Glutamatergic neuron (in vitro differentiated cells): ENCODE data around the gene RDH8. TPM values are rescaled to one million over a fixed set of nuclear protein-coding genes. Genes with fewer than 3 reads are reported as not detected.
A peak's percentile ranks its signal among the peaks of the same experiment; 100 is the strongest.

Source experiments
- DNase-seq: peaks from one replicate; pipeline ENCODE4 v3.0.0; 2022
- H3K27ac Mint-ChIP-seq: one replicate; pipeline ENCODE4 v1.8.0; 2020; ENCODE audit warnings: mild to moderate bottlenecking, mixed read lengths, inconsistent platforms; ENCODE audit not compliant: unreplicated experiment
- H3K27me3 Mint-ChIP-seq: one replicate; pipeline ENCODE4 v1.8.0; 2020; ENCODE audit warnings: mild to moderate bottlenecking, moderate library complexity, mixed read lengths, inconsistent platforms; ENCODE audit not compliant: unreplicated experiment
- H3K36me3 Mint-ChIP-seq: one replicate; pipeline ENCODE4 v1.8.0; 2020; ENCODE audit warnings: mild to moderate bottlenecking, mixed read lengths, inconsistent platforms; ENCODE audit not compliant: unreplicated experiment
- H3K4me1 Mint-ChIP-seq: one replicate; pipeline ENCODE4 v1.8.0; 2020; ENCODE audit warnings: mild to moderate bottlenecking, low read depth, mixed read lengths, inconsistent platforms; ENCODE audit not compliant: unreplicated experiment
- H3K4me3 Mint-ChIP-seq: one replicate; pipeline ENCODE4 v1.8.0; 2020; ENCODE audit warnings: mild to moderate bottlenecking, mixed read lengths, inconsistent platforms; ENCODE audit not compliant: unreplicated experiment
- H3K9me3 Mint-ChIP-seq: one replicate; pipeline ENCODE4 v1.8.0; 2020; ENCODE audit warnings: mild to moderate bottlenecking, moderate library complexity, mixed read lengths, inconsistent platforms; ENCODE audit not compliant: unreplicated experiment
- CTCF ChIP-seq: fragments of 200-600 bp; sonication (generic); IDR thresholded peaks from one replicate; pipeline ENCODE4 v1.5.0; 2021; ENCODE audit not compliant: partially characterized antibody, unreplicated experiment
- total RNA-seq: library from RNA; stranded (reverse); fragmentation: NEBNext Ultra II Directional; extraction: Animal tissue kit (Norgen Biotek cat#: 25700); gene quantifications from one replicate; pipeline ENCODE4 v1.2.1, GENCODE V29; 2021; ENCODE audit not compliant: unreplicated experiment

The RDH8 gene
- total RNA-seq, 1 donor from 2014 or later: not detected

- H3K9me3 Mint-ChIP-seq: peaks cover 5% of the 10 kb centered on the region
- H3K36me3 Mint-ChIP-seq: peaks cover 4% of the 10 kb centered on the region
- no peak overlapping the region for H3K4me3 Mint-ChIP-seq
- no peak for DNase-seq
- H3K4me1 Mint-ChIP-seq: no peaks in the 10 kb centered on the region
- no peak for TF ChIP-seq CTCF
- peaks cover 16% of the 10 kb centered on the region for H3K27me3 Mint-ChIP-seq
- H3K27ac Mint-ChIP-seq: no peak overlapping the region
Measured at GRCh38 chr19:9968820-9969687, 44.2 kb upstream of the RDH8 start.

GRCh38 chr19:9969688-9969975 is 43.7 kb upstream of the RDH8 start:
- H3K4me3 Mint-ChIP-seq: no peak overlapping the region
- H3K9me3 Mint-ChIP-seq: peaks cover 5% of the 10 kb centered on the region
- H3K4me1 Mint-ChIP-seq: no peaks in the 10 kb centered on the region
- peaks cover 4% of the 10 kb centered on the region for H3K36me3 Mint-ChIP-seq
- TF ChIP-seq CTCF: no peak
- H3K27me3 Mint-ChIP-seq: peaks cover 16% of the 10 kb centered on the region
- H3K27ac Mint-ChIP-seq: no peak overlapping the region
- no peak for DNase-seq

- Mint-ChIP-seq H3K27ac (no peak overlapping the region), H3K9me3 (peaks cover 5% of the 10 kb centered on the region), H3K27me3 (peaks cover 15% of the 10 kb centered on the region), H3K36me3 (peaks cover 4% of the 10 kb centered on the region), H3K4me3 (no peak overlapping the region), H3K4me1 (no peaks in the 10 kb centered on the region)
- DNase-seq: no peak
- no peak for TF ChIP-seq CTCF
Measured at GRCh38 chr19:9970481-9970880, 42.8 kb upstream of the RDH8 start.

- Mint-ChIP-seq H3K27ac (no peak overlapping the region), H3K4me3 (no peak overlapping the region), H3K4me1 (no peaks in the 10 kb centered on the region), H3K27me3 (peaks cover 9% of the 10 kb centered on the region), H3K9me3 (peaks cover 5% of the 10 kb centered on the region), H3K36me3 (peaks cover 4% of the 10 kb centered on the region)
- no peak for TF ChIP-seq CTCF
- DNase-seq: no peak
Measured at GRCh38 chr19:9971166-9971897, 42.0 kb upstream of the RDH8 start.

- no peaks in the 10 kb centered on the region for H3K4me1 Mint-ChIP-seq
- peak overlapping the region; percentile 7 for H3K4me3 Mint-ChIP-seq
- H3K27me3 Mint-ChIP-seq: peaks cover 6% of the 10 kb centered on the region
- peaks cover 4% of the 10 kb centered on the region for H3K36me3 Mint-ChIP-seq
- peaks cover 5% of the 10 kb centered on the region for H3K9me3 Mint-ChIP-seq
- H3K27ac Mint-ChIP-seq: no peak overlapping the region
- no peak for DNase-seq
- no peak for TF ChIP-seq CTCF
Measured at GRCh38 chr19:9972103-9972502, 41.2 kb upstream of the RDH8 start.
